ENCODE data around the gene CD200.

DNA sequence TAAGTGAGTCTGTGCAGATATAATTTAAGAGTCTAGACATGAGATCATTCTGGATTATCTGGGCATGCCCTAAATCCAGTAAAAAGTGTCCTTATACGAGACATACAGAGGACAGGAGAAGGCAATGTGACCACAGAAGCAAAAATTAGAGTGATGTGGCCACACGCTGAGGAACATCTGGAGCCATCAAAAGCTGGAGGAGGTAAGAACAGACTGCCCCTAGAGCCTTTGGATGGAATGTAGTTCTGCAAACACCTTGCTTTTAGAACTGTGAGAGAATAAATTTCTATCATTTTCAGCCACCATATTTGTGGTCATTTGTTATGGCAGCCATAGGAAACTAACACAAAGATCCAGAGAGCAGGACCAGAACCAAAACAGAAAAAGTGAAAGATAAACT lies 41.0 kb downstream of the CD200 start:
- TF ChIP-seq, protein P1, sequence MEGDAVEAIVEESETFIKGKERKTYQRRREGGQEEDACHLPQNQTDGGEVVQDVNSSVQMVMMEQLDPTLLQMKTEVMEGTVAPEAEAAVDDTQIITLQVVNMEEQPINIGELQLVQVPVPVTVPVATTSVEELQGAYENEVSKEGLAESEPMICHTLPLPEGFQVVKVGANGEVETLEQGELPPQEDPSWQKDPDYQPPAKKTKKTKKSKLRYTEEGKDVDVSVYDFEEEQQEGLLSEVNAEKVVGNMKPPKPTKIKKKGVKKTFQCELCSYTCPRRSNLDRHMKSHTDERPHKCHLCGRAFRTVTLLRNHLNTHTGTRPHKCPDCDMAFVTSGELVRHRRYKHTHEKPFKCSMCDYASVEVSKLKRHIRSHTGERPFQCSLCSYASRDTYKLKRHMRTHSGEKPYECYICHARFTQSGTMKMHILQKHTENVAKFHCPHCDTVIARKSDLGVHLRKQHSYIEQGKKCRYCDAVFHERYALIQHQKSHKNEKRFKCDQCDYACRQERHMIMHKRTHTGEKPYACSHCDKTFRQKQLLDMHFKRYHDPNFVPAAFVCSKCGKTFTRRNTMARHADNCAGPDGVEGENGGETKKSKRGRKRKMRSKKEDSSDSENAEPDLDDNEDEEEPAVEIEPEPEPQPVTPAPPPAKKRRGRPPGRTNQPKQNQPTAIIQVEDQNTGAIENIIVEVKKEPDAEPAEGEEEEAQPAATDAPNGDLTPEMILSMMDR (IDR thresholded peaks at IDR 0.05): no peak
- no peak for TF ChIP-seq POLR2A (IDR thresholded peaks at IDR 0.05)

All from body of pancreas (tissue), 4 donors.